CD14-positive monocyte (primary cell): ENCODE measurements around the gene RFC2. TPM values are rescaled to one million over a fixed set of nuclear protein-coding genes. Genes with fewer than 3 reads are reported as not detected.

Experiments used
- DNase-seq, 3 donors: peaks; one replicate each; pipeline ENCODE4 v3.0.0-alpha.2; 2011 to 2022
- H2AFZ ChIP-seq: 2 replicates; pipeline ENCODE4 v1.6.0; 2012; ENCODE audit warnings: mild to moderate bottlenecking, low read depth, low read length, inconsistent platforms; ENCODE audit not compliant: insufficient read depth, poor library complexity, severe bottlenecking
- H3K27ac ChIP-seq, 2 donors: 1 replicate in 1 of 2; 2 replicates in 1 of 2; pipeline ENCODE4 v1.5.1; 2012 to 2013; ENCODE audit warnings: low read length in 2 of 2, control low read depth in 1 of 2, inconsistent platforms in 1 of 2, low read depth in 1 of 2, mild to moderate bottlenecking in 1 of 2
- H3K27me3 ChIP-seq, 2 donors: one replicate each; pipeline versions ENCODE4 v1.6.0 to v1.6.1; 2011 to 2013; ENCODE audit warnings: low read length in 2 of 2; ENCODE audit not compliant: control insufficient read depth in 2 of 2, insufficient read depth in 2 of 2
- H3K36me3 ChIP-seq, 2 donors: replicated peaks in 1 of 2; 1 replicate in 1 of 2; 2 replicates in 1 of 2; pipeline versions ENCODE4 v1.5.1 to v1.6.1; 2012 to 2013; ENCODE audit warnings: low read length in 2 of 2, control low read depth in 1 of 2, inconsistent platforms in 1 of 2, mild to moderate bottlenecking in 1 of 2; ENCODE audit not compliant: insufficient read depth in 2 of 2, control insufficient read depth in 1 of 2
- H3K4me1 ChIP-seq, 2 donors: 1 replicate in 1 of 2; 2 replicates in 1 of 2; pipeline versions ENCODE4 v1.5.1 to v1.6.1; 2012 to 2013; ENCODE audit warnings: low read length in 2 of 2, control low read depth in 1 of 2, inconsistent platforms in 1 of 2, mild to moderate bottlenecking in 1 of 2, moderate library complexity in 1 of 2; ENCODE audit not compliant: insufficient read depth in 2 of 2, control insufficient read depth in 1 of 2
- H3K4me2 ChIP-seq: replicated peaks from 2 replicates; pipeline ENCODE3; 2012; ENCODE audit warnings: low read length, moderate library complexity, mild to moderate bottlenecking; ENCODE audit not compliant: poor library complexity, severe bottlenecking; ENCODE audit errors: extremely low read depth
- H3K4me3 ChIP-seq, 3 experiments: fragments of 200-600 bp in 1 of 3; sonication (generic) in 1 of 3; replicated peaks in 1 of 3; 1 replicate in 2 of 3; 2 replicates in 1 of 3; pipeline ENCODE4 v1.5.1; 2011 to 2013; ENCODE audit warnings: low read length in 3 of 3, mild to moderate bottlenecking in 3 of 3, control low read depth in 2 of 3, low read depth in 2 of 3, inconsistent platforms in 1 of 3, moderate library complexity in 1 of 3
- H3K79me2 ChIP-seq: 2 replicates; pipeline ENCODE4 v1.6.0; 2012; ENCODE audit warnings: mild to moderate bottlenecking, control low read depth, inconsistent platforms, low read length, moderate library complexity; ENCODE audit not compliant: insufficient read depth
- H3K9ac ChIP-seq: 2 replicates; pipeline ENCODE4 v1.6.0; 2017; ENCODE audit warnings: low read length, mild to moderate bottlenecking; ENCODE audit not compliant: insufficient read depth, poor library complexity, severe bottlenecking
- H3K9me3 ChIP-seq, 2 donors: replicated peaks in 1 of 2; 1 replicate in 1 of 2; 2 replicates in 1 of 2; pipeline versions ENCODE4 v1.5.1 to v1.6.1; 2012 to 2013; ENCODE audit warnings: low read length in 2 of 2, control low read depth in 1 of 2; ENCODE audit not compliant: control insufficient read depth in 1 of 2, insufficient read depth in 1 of 2
- H4K20me1 ChIP-seq: 2 replicates; pipeline ENCODE4 v1.6.0; 2012; ENCODE audit warnings: mild to moderate bottlenecking, low read length, control low read depth, moderate library complexity; ENCODE audit not compliant: insufficient read depth
- H3K27ac Mint-ChIP-seq, 7 donors: one replicate each; pipeline ENCODE4 v1.8.0; 2020; ENCODE audit warnings: mild to moderate bottlenecking in 7 of 7, mixed read lengths in 7 of 7, moderate library complexity in 6 of 7, inconsistent platforms in 2 of 7
- H3K27me3 Mint-ChIP-seq, 3 donors: one replicate each; pipeline ENCODE4 v1.8.0; 2021 to 2022; ENCODE audit warnings: low read depth in 3 of 3, mild to moderate bottlenecking in 3 of 3, mixed read lengths in 3 of 3, moderate library complexity in 3 of 3, inconsistent platforms in 1 of 3
- H3K36me3 Mint-ChIP-seq, 2 donors: one replicate each; pipeline ENCODE4 v1.8.0; 2020; ENCODE audit warnings: mixed read lengths in 2 of 2, inconsistent platforms in 1 of 2, mild to moderate bottlenecking in 1 of 2
- H3K4me1 Mint-ChIP-seq: one replicate; pipeline ENCODE4 v1.8.0; 2020; ENCODE audit warnings: mild to moderate bottlenecking, mixed read lengths
- H3K4me3 Mint-ChIP-seq, 2 donors: one replicate each; pipeline ENCODE4 v1.8.0; 2020; ENCODE audit warnings: mild to moderate bottlenecking in 2 of 2, mixed read lengths in 2 of 2, moderate library complexity in 1 of 2
- H3K9me3 Mint-ChIP-seq, 7 donors: one replicate each; pipeline ENCODE4 v1.8.0; 2020 to 2022; ENCODE audit warnings: mixed read lengths in 7 of 7, mild to moderate bottlenecking in 6 of 7, moderate library complexity in 6 of 7, inconsistent platforms in 2 of 7
- CTCF ChIP-seq: fragments of 200-600 bp; IDR thresholded peaks from one replicate; pipeline ENCODE4 v1.8.0; 2022; ENCODE audit warnings: antibody characterized with exemption, mild to moderate bottlenecking
- WGBS: methylation state at CpG from one replicate; pipeline ENCODE4 v1.1.5; 2013; ENCODE audit warnings: missing lambda C conversion rate; ENCODE audit not compliant: insufficient coverage; 5-methylcytosine and 5-hydroxymethylcytosine counted together
- intact Hi-C, 2 donors: fragments of 100-400 bp; cut with micrococcal nuclease; formaldehyde crosslinking; loops; one replicate each; pipeline versions ENCODE4 v1.15.0 to v1.15.1; 2023
- polyA plus RNA-seq, 3 donors: library from polyadenylated mRNA; depleted of rRNA in 1 of 3; unstranded in 2 of 3; stranded (reverse) in 1 of 3; fragments of 300-500 nt in 2 of 3; fragments of >200 nt in 1 of 3; fragmentation: Illumina TruSeq in 2 of 3; gene quantifications; 1 replicate in 2 of 3; 2 replicates in 1 of 3; pipeline ENCODE4 v1.2.3, GENCODE V29; 2012 to 2021

RFC2 gene
- polyA plus RNA-seq, 3 donors = 12.8 to 42.1 (median 33.5) TPM

- Histone ChIP-seq H3K4me1 (peaks cover 71 to 89% of the 10 kb centered on the region in 2 donors), H3K4me2 (no peak overlapping the region), H3K36me3 (peaks cover 51 to 66% of the 10 kb centered on the region in 2 donors), H4K20me1 (peaks cover 27% of the 10 kb centered on the region), H3K27ac (peak overlapping the region; percentile 31 to 80), H3K4me3 (no peak overlapping the region), H3K9me3 (no peaks in the 10 kb centered on the region), H3K79me2 (peaks cover 46% of the 10 kb centered on the region), H3K27me3 (no peaks in the 10 kb centered on the region), H3K9ac (no peak overlapping the region), H2AFZ (no peak overlapping the region)
- peak overlapping the region in 4 of 7 donors; percentile 24 to 92 (median 65) for H3K27ac Mint-ChIP-seq
- H3K36me3 Mint-ChIP-seq = peaks cover 42 to 83% of the 10 kb centered on the region in 2 donors
- peaks cover 0 to 2% (median 0%) of the 10 kb centered on the region in 3 donors for H3K27me3 Mint-ChIP-seq
- no peak for DNase-seq
- intact Hi-C loops = no loop called here
- 88% methylated on average over 11 of the region's 12 CpGs for WGBS
- no peak for TF ChIP-seq CTCF
- no peak overlapping the region for H3K4me3 Mint-ChIP-seq
- H3K9me3 Mint-ChIP-seq = peaks cover 0 to 4% (median 0%) of the 10 kb centered on the region in 7 donors
- peaks cover 73% of the 10 kb centered on the region for H3K4me1 Mint-ChIP-seq
These were observed 29.7 kb downstream of the RFC2 start for GRCh38 chr7:74224511-74224832.

GRCh38 chr7:74223711-74224510 lies 30.3 kb downstream of the RFC2 start:
- no peak for DNase-seq
- H3K27me3 Mint-ChIP-seq = peaks cover 0 to 2% (median 0%) of the 10 kb centered on the region in 3 donors
- peaks cover 71 to 89% of the 10 kb centered on the region in 2 donors for H3K4me1 ChIP-seq
- no peak overlapping the region for H3K4me3 ChIP-seq
- H3K36me3 ChIP-seq = peaks cover 54 to 68% of the 10 kb centered on the region in 2 donors
- TF ChIP-seq CTCF = no peak
- H3K79me2 ChIP-seq = peaks cover 52% of the 10 kb centered on the region
- no peak overlapping the region for H3K9ac ChIP-seq
- no peak overlapping the region for H3K4me3 Mint-ChIP-seq
- H3K4me1 Mint-ChIP-seq = peaks cover 72% of the 10 kb centered on the region
- peaks cover 0 to 4% (median 0%) of the 10 kb centered on the region in 7 donors for H3K9me3 Mint-ChIP-seq
- H3K4me2 ChIP-seq = no peak overlapping the region
- peak overlapping the region; percentile 24 to 82 (median 46) for H3K27ac Mint-ChIP-seq
- peaks cover 44 to 81% of the 10 kb centered on the region in 2 donors for H3K36me3 Mint-ChIP-seq
- H2AFZ ChIP-seq = no peak overlapping the region
- WGBS = 78% methylated on average over 15 of the region's 18 CpGs
- intact Hi-C loops = loop anchor here in 1 of 2 donors (2.0 kb wide), 1 partner anchor 15 kb away; no protein-coding TSS in a partner anchor
- H4K20me1 ChIP-seq = peaks cover 31% of the 10 kb centered on the region
- no peaks in the 10 kb centered on the region for H3K9me3 ChIP-seq
- no peaks in the 10 kb centered on the region for H3K27me3 ChIP-seq
- peak overlapping the region in 1 of 2 donors; percentile 80 for H3K27ac ChIP-seq
